Endometrial microvascular endothelial cells (primary cell): ENCODE measurements around the gene ZNF655. TPM values are rescaled to one million over a fixed set of nuclear protein-coding genes. Genes with fewer than 3 reads are reported as not detected.
"Not testable (repeated sequence)": the region's sequence is repeated elsewhere in the genome, so short reads cannot be mapped to it uniquely, and the experiment has no call there.

ENCODE experiments used
- in situ Hi-C: cut with HindIII; loops from 2 replicates; pipeline ENCODE4 v1.10.0; 2017; ENCODE audit warnings: low sequenced_read_pairs, low pct_unique_long_range_greater_than_20kb; ENCODE audit errors: inconsistent ontology term
- total RNA-seq: library from RNA; depleted of rRNA; stranded (reverse); fragments of >200 nt; gene quantifications from one replicate; pipeline ENCODE4 v1.2.3, GENCODE V29; 2015; ENCODE audit errors: inconsistent ontology term

Gene ZNF655, protein sequence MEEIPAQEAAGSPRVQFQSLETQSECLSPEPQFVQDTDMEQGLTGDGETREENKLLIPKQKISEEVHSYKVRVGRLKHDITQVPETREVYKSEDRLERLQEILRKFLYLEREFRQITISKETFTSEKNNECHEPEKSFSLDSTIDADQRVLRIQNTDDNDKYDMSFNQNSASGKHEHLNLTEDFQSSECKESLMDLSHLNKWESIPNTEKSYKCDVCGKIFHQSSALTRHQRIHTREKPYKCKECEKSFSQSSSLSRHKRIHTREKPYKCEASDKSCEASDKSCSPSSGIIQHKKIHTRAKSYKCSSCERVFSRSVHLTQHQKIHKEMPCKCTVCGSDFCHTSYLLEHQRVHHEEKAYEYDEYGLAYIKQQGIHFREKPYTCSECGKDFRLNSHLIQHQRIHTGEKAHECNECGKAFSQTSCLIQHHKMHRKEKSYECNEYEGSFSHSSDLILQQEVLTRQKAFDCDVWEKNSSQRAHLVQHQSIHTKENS
- total RNA-seq: 17.9 TPM

DNA sequence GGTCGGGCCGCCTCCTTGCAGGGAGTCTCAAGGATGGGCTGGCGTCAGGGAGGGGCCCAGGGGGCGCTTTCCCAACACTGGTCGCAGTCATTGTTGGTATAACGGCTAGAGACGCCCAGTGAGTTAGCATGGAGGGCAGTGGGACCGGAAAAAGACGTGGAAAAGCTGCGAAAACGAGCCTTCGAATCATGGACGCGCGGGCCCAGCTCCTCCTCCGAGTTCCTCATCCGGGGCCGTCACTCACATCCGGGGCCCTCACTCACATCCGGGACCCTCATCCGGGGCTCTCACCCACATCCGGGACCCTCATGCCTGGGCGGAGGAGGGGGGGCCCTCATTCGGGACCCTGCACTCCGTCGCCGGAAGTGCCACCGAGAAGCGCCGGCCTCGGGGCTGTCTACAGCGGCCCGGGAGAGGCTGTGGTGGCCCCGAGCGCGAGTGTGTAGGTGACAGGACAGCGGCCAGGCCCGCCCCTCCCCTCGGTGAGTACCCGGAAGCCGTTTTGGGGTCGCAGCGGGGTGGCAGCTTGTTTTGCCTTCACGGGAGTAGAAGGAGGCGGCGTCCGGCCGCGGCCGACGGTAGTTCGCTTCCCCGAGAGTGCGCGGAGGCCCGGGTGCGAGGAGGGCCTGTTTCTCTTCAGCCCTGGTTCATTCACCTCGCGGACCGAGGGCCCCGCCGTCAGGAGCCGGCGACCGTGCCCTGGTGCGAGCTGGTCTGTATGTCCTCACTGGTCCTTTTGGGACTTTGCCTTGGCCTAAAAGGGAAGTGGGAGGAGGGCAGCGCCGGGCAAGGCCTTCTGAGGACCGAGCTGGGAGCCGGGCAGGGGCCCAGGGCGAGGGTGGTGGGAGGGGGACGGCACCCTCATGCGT, at the start of gene ZNF655:
TSS of gene ZNF655 (plus strand) at position 337 of the 869 bp plus-strand sequence. CDS start 1,918 bp downstream, outside the sequence.
- in situ Hi-C loops: no loop called here

GRCh38 chr7:99514050-99514449, 44.4 kb upstream of the ZNF655 start:
- in situ Hi-C loops: no loop called here

DNA sequence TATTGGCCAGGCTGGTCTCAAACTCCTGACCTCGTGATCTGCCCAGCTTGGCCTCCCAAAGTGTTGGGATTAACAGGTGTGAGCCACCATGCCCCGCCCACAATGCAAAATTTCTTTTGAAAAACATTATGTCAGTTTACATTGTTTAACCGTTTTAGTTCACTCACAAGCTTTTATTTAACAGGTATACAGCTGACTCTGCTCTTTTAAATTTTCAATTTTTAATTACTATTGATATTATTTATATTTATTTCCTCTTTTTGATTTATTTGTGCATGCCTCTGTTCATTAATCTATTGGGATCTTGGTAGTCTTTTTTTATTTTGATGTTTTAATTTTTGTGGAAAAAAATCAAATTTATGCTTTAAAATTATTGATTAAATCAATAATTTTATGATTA, 37.0 kb upstream of the ZNF655 start:
- in situ Hi-C loops: no loop called here

GRCh38 chr7:99525713-99526440, 32.6 kb upstream of the ZNF655 start:
- in situ Hi-C loops: no loop called here

- in situ Hi-C loops: no loop called here
Observed at GRCh38 chr7:99531354-99531765, 27.1 kb upstream of the ZNF655 start.

GRCh38 chr7:99535667-99536066, 22.8 kb upstream of the ZNF655 start:
- in situ Hi-C loops: no loop called here

DNA sequence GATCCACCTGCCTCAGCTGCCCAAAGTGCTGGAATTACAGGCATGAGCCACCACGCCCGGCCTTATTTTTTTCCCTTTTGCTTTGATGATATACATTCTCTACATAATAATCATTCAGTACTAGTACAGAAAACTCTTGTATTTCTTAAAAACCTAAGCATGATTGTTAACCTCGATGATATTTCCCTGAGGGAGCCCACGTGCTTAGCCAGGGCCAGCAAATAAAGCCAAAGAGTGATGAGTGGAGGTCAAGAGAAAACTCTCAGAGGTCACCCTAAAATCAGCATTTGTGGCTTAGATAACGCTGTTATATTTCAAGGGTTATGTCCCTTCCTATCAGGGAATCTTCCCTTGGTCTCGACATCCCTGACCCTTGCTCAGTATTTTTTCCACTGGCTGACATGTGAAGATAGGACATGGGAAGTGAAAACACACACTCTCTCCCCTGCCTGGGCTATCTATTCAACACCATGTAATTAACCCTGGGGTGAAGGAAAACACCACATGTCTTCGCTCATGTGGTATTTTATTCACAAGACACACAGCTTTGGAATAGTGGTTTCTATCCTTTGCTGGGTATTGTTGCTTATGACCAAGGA, 19.1 kb upstream of the ZNF655 start:
- in situ Hi-C loops: no loop called here

GRCh38 chr7:99540542-99540941, 17.9 kb upstream of the ZNF655 start:
- in situ Hi-C loops: no loop called here

DNA sequence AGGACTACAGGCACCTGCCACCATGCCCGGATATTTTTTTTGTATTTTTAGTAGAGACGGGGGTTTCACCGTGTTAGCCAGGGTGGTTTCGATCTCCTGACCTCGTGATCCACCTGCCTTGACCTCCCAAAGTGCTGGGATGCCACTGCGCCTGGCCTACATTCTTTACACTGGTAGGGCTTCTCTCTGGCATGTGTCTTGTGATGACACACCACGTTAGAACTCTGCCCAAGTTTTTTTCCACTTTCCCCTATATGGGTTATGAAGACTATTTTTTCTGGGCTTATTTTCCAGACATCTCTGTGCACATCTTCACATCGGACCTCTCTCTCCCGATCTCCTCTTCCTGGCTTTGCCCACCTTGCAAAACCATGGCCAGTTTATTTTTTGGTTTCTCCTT, 17.2 kb upstream of the ZNF655 start:
- in situ Hi-C loops: no loop called here

DNA sequence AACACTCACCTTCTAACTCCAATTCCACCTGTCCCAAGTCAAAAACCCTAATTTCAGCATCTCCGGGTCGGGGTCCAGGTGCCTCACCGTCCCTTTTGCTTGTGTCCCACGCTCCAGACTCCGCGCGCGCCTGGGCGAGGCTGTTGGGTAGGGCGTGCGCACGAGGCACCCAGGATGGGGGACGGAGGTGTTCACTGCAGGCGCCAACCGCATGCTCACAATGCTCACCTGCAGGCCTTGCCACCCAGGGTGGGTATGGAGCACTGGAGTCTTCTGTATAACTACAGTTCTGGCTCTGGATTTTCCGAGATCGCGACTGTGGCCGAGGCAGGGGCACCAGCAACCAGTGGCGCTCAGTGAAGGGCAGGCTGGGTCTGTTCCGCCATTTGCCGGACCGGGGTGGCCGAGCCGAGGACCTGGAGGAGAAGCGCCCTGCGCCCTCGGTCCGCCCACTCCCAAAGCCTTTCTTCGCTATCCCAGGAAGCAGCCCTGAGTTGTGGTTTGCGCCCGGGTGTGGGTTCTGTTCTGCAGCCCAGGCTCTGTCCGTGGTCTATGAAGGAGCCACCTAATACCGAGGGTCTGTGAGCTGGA, 15.3 kb upstream of the ZNF655 start:
- in situ Hi-C loops: no loop called here

DNA sequence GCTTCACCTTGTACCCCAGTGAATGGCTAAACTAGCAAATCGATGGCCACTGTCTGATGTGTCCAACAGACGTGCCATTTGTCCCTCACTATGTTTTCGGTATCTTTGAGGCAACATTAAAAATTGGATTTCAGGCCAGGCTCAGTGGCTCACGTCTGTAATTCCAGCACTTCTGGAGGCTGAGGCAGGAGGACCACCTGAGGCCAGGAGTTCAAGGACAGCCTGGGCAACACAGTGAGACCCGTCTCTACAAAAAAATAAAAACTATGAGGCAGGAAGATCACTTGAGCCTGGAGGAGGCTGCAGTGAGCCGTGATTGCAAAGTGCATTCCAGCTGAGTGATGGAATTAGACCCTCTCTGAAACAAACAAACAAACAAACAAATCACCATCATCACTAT, 14.5 kb upstream of the ZNF655 start:
- in situ Hi-C loops: no loop called here

DNA sequence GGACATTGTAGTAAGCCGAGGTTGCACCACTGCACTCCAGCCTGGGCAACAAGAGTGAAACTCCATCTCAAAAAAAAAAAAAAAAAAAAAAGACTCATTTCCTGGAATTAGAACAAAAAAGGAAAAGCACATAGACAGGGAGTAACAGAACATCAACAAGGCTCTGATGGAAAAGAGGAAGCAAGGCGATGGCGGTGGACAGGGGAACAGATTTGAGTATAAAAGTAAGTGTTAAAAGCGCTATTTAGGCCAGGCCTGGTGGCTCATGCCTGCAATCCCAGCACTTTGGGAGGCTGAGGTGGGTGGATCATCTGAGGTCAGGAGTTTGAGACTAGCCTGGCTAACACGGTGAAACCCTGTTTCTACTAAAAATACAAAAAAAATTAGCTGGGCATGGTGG, 13.1 kb upstream of the ZNF655 start:
- in situ Hi-C loops: not testable (repeated sequence)

GRCh38 chr7:99549545-99549944, 8.9 kb upstream of the ZNF655 start:
- in situ Hi-C loops: not testable (repeated sequence)

- in situ Hi-C loops: no loop called here
Observed at GRCh38 chr7:99551334-99551733, 7.1 kb upstream of the ZNF655 start.

GRCh38 chr7:99551767-99552463, 6.5 kb upstream of the ZNF655 start, which contains the start of gene FAM200A:
FAM200A (minus strand) TSS chr7:99552114; CDS start chr7:99548407, 3,707 bp downstream.
- in situ Hi-C loops: no loop called here

- in situ Hi-C loops: no loop called here
Observed at GRCh38 chr7:99553039-99553438, 5.4 kb upstream of the ZNF655 start.

GRCh38 chr7:99554939-99555338, 3.5 kb upstream of the ZNF655 start:
- in situ Hi-C loops: no loop called here

DNA sequence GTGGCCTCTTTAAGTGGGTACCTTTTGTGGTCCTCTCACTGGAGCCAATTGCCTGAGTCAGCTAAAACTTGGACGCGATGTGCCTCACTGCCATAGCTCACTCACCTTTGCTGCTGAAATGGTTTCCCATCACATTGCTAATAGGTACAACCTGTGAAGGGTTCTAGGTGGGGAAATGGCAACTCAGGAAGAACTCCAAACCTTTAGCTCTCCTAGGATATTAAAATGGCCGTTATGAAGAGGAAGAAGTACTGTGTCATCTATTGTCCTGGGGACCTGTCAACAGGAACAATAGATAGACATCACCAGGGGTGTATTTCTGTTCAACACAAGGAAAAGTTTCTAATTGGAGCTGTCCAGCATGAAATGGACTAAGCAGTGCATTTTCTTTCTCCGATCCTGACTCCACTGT, 1.2 kb upstream of the ZNF655 start:
- in situ Hi-C loops: no loop called here
